ENCODE data around the gene RAB3C.

GRCh38 chr5:58750036-58750435 lies 167.2 kb downstream of the RAB3C start:
- TF ChIP-seq CTCF (IDR thresholded peaks at IDR 0.05) (no peak), POLR2A (IDR thresholded peaks at IDR 0.05) (no peak)
